H1 (cell line): ENCODE data around the gene CAMTA1.

ENCODE experiments used
- CBX8 ChIP-seq: fragments of 300-800, 300-1000 bp; sonication (generic); IDR thresholded peaks from 2 replicates; pipeline ENCODE4 v1.7.1; 2016; ENCODE audit warnings: low read depth, low read length, borderline replicate concordance
- CHD2 ChIP-seq: IDR thresholded peaks from 2 replicates; pipeline ENCODE4 v1.6.1; 2012; ENCODE audit warnings: low read length, improper control_type of control experiment
- CTCF ChIP-seq, 3 experiments: IDR thresholded peaks; 1 replicate in 2 of 3; 2 replicates in 1 of 3; pipeline versions ENCODE4 v1.5.1 to v1.6.1; 2011; ENCODE audit warnings: low read length in 3 of 3, mild to moderate bottlenecking in 3 of 3, inconsistent platforms in 2 of 3, low read depth in 1 of 3, moderate library complexity in 1 of 3; ENCODE audit not compliant: insufficient read depth in 1 of 3; ENCODE audit errors: control extremely low read depth in 1 of 3
- EP300 ChIP-seq, 2 experiments: IDR thresholded peaks; 1 replicate in 1 of 2; 2 replicates in 1 of 2; pipeline ENCODE4 v1.6.1; 2011 to 2012; ENCODE audit warnings: low read depth in 2 of 2, low read length in 2 of 2, mild to moderate bottlenecking in 2 of 2, borderline replicate concordance in 1 of 2, inconsistent platforms in 1 of 2, moderate library complexity in 1 of 2
- MAFK ChIP-seq: IDR thresholded peaks from 2 replicates; pipeline ENCODE4 v1.6.1; 2012; ENCODE audit warnings: low read depth, mild to moderate bottlenecking, improper control_type of control experiment, low read length
- MAX ChIP-seq: IDR thresholded peaks from 2 replicates; pipeline ENCODE4 v1.6.1; 2012; ENCODE audit warnings: inconsistent platforms
- POLR2A ChIP-seq, 2 experiments: IDR thresholded peaks; 1 replicate in 1 of 2; 2 replicates in 1 of 2; pipeline ENCODE4 v1.6.1; 2011; ENCODE audit warnings: low read depth in 2 of 2, low read length in 2 of 2, mild to moderate bottlenecking in 2 of 2; ENCODE audit errors: control extremely low read depth in 1 of 2
- POLR2AphosphoS5 ChIP-seq: IDR thresholded peaks from 2 replicates; pipeline ENCODE4 v1.6.1; 2011; ENCODE audit warnings: low read depth, low read length
- SRF ChIP-seq: IDR thresholded peaks from 2 replicates; pipeline ENCODE4 v1.6.1; 2011; ENCODE audit warnings: mild to moderate bottlenecking, low read depth, low read length, moderate library complexity
- TAF1 ChIP-seq: IDR thresholded peaks from 2 replicates; pipeline ENCODE4 v1.6.1; 2011; ENCODE audit warnings: mild to moderate bottlenecking, low read depth, low read length
- TBP ChIP-seq: IDR thresholded peaks from 2 replicates; pipeline ENCODE4 v1.6.1; 2011; ENCODE audit warnings: low read depth, low read length, improper control_type of control experiment
- TCF12 ChIP-seq: IDR thresholded peaks from 2 replicates; pipeline ENCODE4 v1.6.1; 2011; ENCODE audit warnings: low read depth, mild to moderate bottlenecking, low read length

GRCh38 chr1:6988796-6989195 is 203.5 kb downstream of the CAMTA1 start:
- TF ChIP-seq POLR2A (IDR thresholded peaks at IDR 0.05; ENCODE audit: control extremely low read depth in 1 of 2, low read depth in 2 of 2, low read length in 2 of 2) (no peak), CTCF (IDR thresholded peaks at IDR 0.05; ENCODE audit: control extremely low read depth in 1 of 3, insufficient read depth in 1 of 3, low read depth in 1 of 3, low read length in 3 of 3) (no peak), POLR2AphosphoS5 (no peak), CBX8 (no peak), SRF (no peak), MAX (no peak), CHD2 (no peak), MAFK (no peak), EP300 (IDR thresholded peaks at IDR 0.05; ENCODE audit: borderline replicate concordance in 1 of 2, low read depth in 2 of 2, low read length in 2 of 2) (no peak), TBP (no peak), TCF12 (no peak), TAF1 (no peak)
